MG63 (cell line): Measurements from ENCODE around the gene UBE2R2. TPM values are rescaled to one million over a fixed set of nuclear protein-coding genes. Genes with fewer than 3 reads are reported as not detected.

Experiments used
- DNase-seq: peaks from one replicate; pipeline ENCODE4 v3.0.0-alpha.2; 2020
- H3K27me3 ChIP-seq: fragments of 250-450 bp; sonication (Bioruptor Pico); 2 replicates; pipeline ENCODE4 v1.5.1; 2020; ENCODE audit warnings: mild to moderate bottlenecking, moderate library complexity
- H3K36me3 ChIP-seq: fragments of 250-450 bp; sonication (Bioruptor Pico); 2 replicates; pipeline ENCODE4 v1.5.1; 2020; ENCODE audit warnings: mild to moderate bottlenecking, moderate library complexity
- H3K4me3 ChIP-seq: fragments of 250-450 bp; sonication (Bioruptor Pico); 2 replicates; pipeline ENCODE4 v1.5.1; 2020; ENCODE audit warnings: mild to moderate bottlenecking, moderate library complexity
- H3K9me3 ChIP-seq: fragments of 250-450 bp; sonication (Bioruptor Pico); 2 replicates; pipeline ENCODE4 v1.5.1; 2020; ENCODE audit warnings: mild to moderate bottlenecking, moderate library complexity
- total RNA-seq: library from RNA; depleted of rRNA; stranded (reverse); fragments of >200 nt; shearing (Covaris generic); gene quantifications from 2 replicates; pipeline ENCODE4 v1.2.3, GENCODE V29; 2014; ENCODE audit warnings: low replicate concordance

Gene UBE2R2
- total RNA-seq, 1 experiment from 2014 or later = 15.1 TPM

- DNase-seq = no peak
- H3K36me3 ChIP-seq = peaks cover 3% of the 10 kb centered on the region
- no peak overlapping the region for H3K4me3 ChIP-seq
- H3K27me3 ChIP-seq = no peaks in the 10 kb centered on the region
- no peaks in the 10 kb centered on the region for H3K9me3 ChIP-seq
Observed at GRCh38 chr9:33903157-33903780, 86.3 kb downstream of the UBE2R2 start.

- no peak for DNase-seq
- H3K27me3 ChIP-seq = no peaks in the 10 kb centered on the region
- no peaks in the 10 kb centered on the region for H3K9me3 ChIP-seq
- no peak overlapping the region for H3K4me3 ChIP-seq
- H3K36me3 ChIP-seq = peaks cover 3% of the 10 kb centered on the region
Observed at GRCh38 chr9:33905137-33905536, 88.2 kb downstream of the UBE2R2 start.

GRCh38 chr9:33906769-33907168 lies 89.8 kb downstream of the UBE2R2 start:
- Histone ChIP-seq H3K27me3 (no peaks in the 10 kb centered on the region), H3K9me3 (no peaks in the 10 kb centered on the region), H3K36me3 (no peaks in the 10 kb centered on the region; the same call in 1 of the 2 replicates), H3K4me3 (no peak overlapping the region)
- no peak for DNase-seq

- Histone ChIP-seq H3K4me3 (no peak overlapping the region), H3K9me3 (no peaks in the 10 kb centered on the region), H3K36me3 (no peaks in the 10 kb centered on the region; the same call in 1 of the 2 replicates), H3K27me3 (no peaks in the 10 kb centered on the region)
- DNase-seq = no peak
Observed at GRCh38 chr9:33907347-33907746, 90.4 kb downstream of the UBE2R2 start.

GRCh38 chr9:33908114-33908513 lies 91.2 kb downstream of the UBE2R2 start:
- Histone ChIP-seq H3K27me3 (no peaks in the 10 kb centered on the region), H3K36me3 (peaks cover 2% of the 10 kb centered on the region; the same call in 1 of the 2 replicates), H3K9me3 (no peaks in the 10 kb centered on the region), H3K4me3 (no peak overlapping the region)
- DNase-seq = no peak

GRCh38 chr9:33908749-33909148 lies 91.8 kb downstream of the UBE2R2 start:
- no peaks in the 10 kb centered on the region for H3K27me3 ChIP-seq
- DNase-seq = no peak

GRCh38 chr9:33913541-33913940 lies 96.6 kb downstream of the UBE2R2 start:
- no peak overlapping the region for H3K4me3 ChIP-seq
- H3K27me3 ChIP-seq = no peaks in the 10 kb centered on the region
- no peak for DNase-seq
- peaks cover 24% of the 10 kb centered on the region for H3K36me3 ChIP-seq
- H3K9me3 ChIP-seq = no peaks in the 10 kb centered on the region

More at GRCh38 chr9:33908749-33909148, 91.8 kb downstream of the UBE2R2 start:
- Histone ChIP-seq H3K9me3 (no peaks in the 10 kb centered on the region), H3K4me3 (no peak overlapping the region), H3K36me3 (peaks cover 8% of the 10 kb centered on the region)

GRCh38 chr9:33914887-33915628 lies 98.1 kb downstream of the UBE2R2 start:
- no peak for DNase-seq
- H3K27me3 ChIP-seq = no peaks in the 10 kb centered on the region
- H3K4me3 ChIP-seq = no peak overlapping the region
- no peaks in the 10 kb centered on the region for H3K9me3 ChIP-seq
- H3K36me3 ChIP-seq = peaks cover 36% of the 10 kb centered on the region

- Histone ChIP-seq H3K36me3 (peaks cover 54% of the 10 kb centered on the region), H3K9me3 (no peaks in the 10 kb centered on the region), H3K4me3 (no peak overlapping the region), H3K27me3 (no peaks in the 10 kb centered on the region)
- no peak for DNase-seq
Observed at GRCh38 chr9:33917036-33917435, 100.1 kb downstream of the UBE2R2 start.

- Histone ChIP-seq H3K4me3 (no peak overlapping the region), H3K36me3 (peaks cover 53% of the 10 kb centered on the region), H3K9me3 (no peaks in the 10 kb centered on the region), H3K27me3 (no peaks in the 10 kb centered on the region)
- DNase-seq = no peak
Observed at GRCh38 chr9:33919276-33919897, 102.4 kb downstream of the UBE2R2 start.

GRCh38 chr9:33921967-33922895 lies 105.3 kb downstream of the UBE2R2 start:
- no peaks in the 10 kb centered on the region for H3K27me3 ChIP-seq
- H3K36me3 ChIP-seq = peaks cover 46% of the 10 kb centered on the region
- H3K4me3 ChIP-seq = no peak overlapping the region
- H3K9me3 ChIP-seq = no peaks in the 10 kb centered on the region
- DNase-seq = peak; percentile 28

GRCh38 chr9:33923079-33923478 lies 106.1 kb downstream of the UBE2R2 start:
- Histone ChIP-seq H3K36me3 (peaks cover 46% of the 10 kb centered on the region), H3K27me3 (no peaks in the 10 kb centered on the region), H3K9me3 (no peaks in the 10 kb centered on the region), H3K4me3 (no peak overlapping the region)
- DNase-seq = no peak

- no peaks in the 10 kb centered on the region for H3K9me3 ChIP-seq
- H3K4me3 ChIP-seq = no peak overlapping the region
- peaks cover 39% of the 10 kb centered on the region for H3K36me3 ChIP-seq
- DNase-seq = no peak
- no peaks in the 10 kb centered on the region for H3K27me3 ChIP-seq
Observed at GRCh38 chr9:33923998-33924701, 107.2 kb downstream of the UBE2R2 start.

GRCh38 chr9:33924978-33925797 lies 108.2 kb downstream of the UBE2R2 start:
- Histone ChIP-seq H3K9me3 (no peaks in the 10 kb centered on the region), H3K36me3 (peaks cover 29% of the 10 kb centered on the region), H3K27me3 (no peaks in the 10 kb centered on the region), H3K4me3 (no peak overlapping the region)
- DNase-seq = peak; percentile 14

GRCh38 chr9:33926746-33927485 lies 110.0 kb downstream of the UBE2R2 start:
- Histone ChIP-seq H3K4me3 (no peak overlapping the region), H3K27me3 (no peaks in the 10 kb centered on the region), H3K9me3 (no peaks in the 10 kb centered on the region), H3K36me3 (peaks cover 13% of the 10 kb centered on the region)
- no peak for DNase-seq
